ENCODE results near the gene MEOX2. TPM values are rescaled to one million over a fixed set of nuclear protein-coding genes. Genes with fewer than 3 reads are reported as not detected.

The MEOX2 gene
- total RNA-seq, 1 donor from 2014 or later = not detected

GRCh38 chr7:15601175-15601574, 85.3 kb downstream of the MEOX2 start:
- Histone ChIP-seq H3K79me2 (ENCODE audit: insufficient read depth, low read length) (no peaks in the 10 kb centered on the region), H3K27ac (ENCODE audit: low read depth, low read length) (no peak overlapping the region), H3K9ac (ENCODE audit: low read length) (no peak overlapping the region), H2AFZ (ENCODE audit: low read depth, low read length) (no peak overlapping the region), H3K4me1 (ENCODE audit: insufficient read depth, low read length) (no peaks in the 10 kb centered on the region), H3K4me3 (ENCODE audit: insufficient read depth, low read depth, low read length) (no peak overlapping the region), H3K4me2 (ENCODE audit: low read length) (no peak overlapping the region), H3K27me3 (ENCODE audit: insufficient read depth, low read length) (no peaks in the 10 kb centered on the region), H3K9me3 (ENCODE audit: insufficient read depth, low read depth, low read length) (no peaks in the 10 kb centered on the region), H4K20me1 (ENCODE audit: insufficient read depth, low read length) (no peaks in the 10 kb centered on the region), H3K36me3 (ENCODE audit: insufficient read depth, low read length) (no peaks in the 10 kb centered on the region)
- H3K4me1 Mint-ChIP-seq (ENCODE audit: low read depth, unreplicated experiment) = peaks cover 20% of the 10 kb centered on the region
- H3K36me3 Mint-ChIP-seq (ENCODE audit: low read depth, unreplicated experiment) = no peaks in the 10 kb centered on the region
- TF ChIP-seq EZH2 (IDR thresholded peaks at IDR 0.05; ENCODE audit: insufficient read depth, low read length) (no peak), CTCF (IDR thresholded peaks at IDR 0.05; ENCODE audit: insufficient read depth, low read depth, low read length) (no peak)
- no peaks in the 10 kb centered on the region for H3K9me3 Mint-ChIP-seq (ENCODE audit: unreplicated experiment)
- H3K27me3 Mint-ChIP-seq (ENCODE audit: low read depth, unreplicated experiment) = no peaks in the 10 kb centered on the region
- H3K27ac Mint-ChIP-seq (ENCODE audit: unreplicated experiment) = no peak overlapping the region
- FAIRE-seq = no peak
- no peak for DNase-seq (ENCODE audit: low read depth)
- no peak overlapping the region for H3K4me3 Mint-ChIP-seq (ENCODE audit: unreplicated experiment)

- H3K9me3 Mint-ChIP-seq (ENCODE audit: unreplicated experiment) = no peaks in the 10 kb centered on the region
- no peak overlapping the region for H2AFZ ChIP-seq (ENCODE audit: low read depth, low read length)
- no peaks in the 10 kb centered on the region for H4K20me1 ChIP-seq (ENCODE audit: insufficient read depth, low read length)
- H3K27me3 Mint-ChIP-seq (ENCODE audit: low read depth, unreplicated experiment) = no peaks in the 10 kb centered on the region
- FAIRE-seq (no peak), DNase-seq (ENCODE audit: low read depth) (no peak)
- no peaks in the 10 kb centered on the region for H3K4me1 ChIP-seq (ENCODE audit: insufficient read depth, low read length)
- no peaks in the 10 kb centered on the region for H3K79me2 ChIP-seq (ENCODE audit: insufficient read depth, low read length)
- no peak overlapping the region for H3K4me3 Mint-ChIP-seq (ENCODE audit: unreplicated experiment)
- no peak overlapping the region for H3K4me3 ChIP-seq (ENCODE audit: insufficient read depth, low read depth, low read length)
- H3K36me3 ChIP-seq (ENCODE audit: insufficient read depth, low read length) = no peaks in the 10 kb centered on the region
- no peaks in the 10 kb centered on the region for H3K9me3 ChIP-seq (ENCODE audit: insufficient read depth, low read depth, low read length)
- no peaks in the 10 kb centered on the region for H3K36me3 Mint-ChIP-seq (ENCODE audit: low read depth, unreplicated experiment)
- no peaks in the 10 kb centered on the region for H3K27me3 ChIP-seq (ENCODE audit: insufficient read depth, low read length)
- no peak overlapping the region for H3K9ac ChIP-seq (ENCODE audit: low read length)
- H3K27ac ChIP-seq (ENCODE audit: low read depth, low read length) = no peak overlapping the region
- no peak overlapping the region for H3K4me2 ChIP-seq (ENCODE audit: low read length)
- H3K4me1 Mint-ChIP-seq (ENCODE audit: low read depth, unreplicated experiment) = peaks cover 20% of the 10 kb centered on the region
- no peak overlapping the region for H3K27ac Mint-ChIP-seq (ENCODE audit: unreplicated experiment)
- TF ChIP-seq CTCF (IDR thresholded peaks at IDR 0.05; ENCODE audit: insufficient read depth, low read depth, low read length) (no peak), EZH2 (IDR thresholded peaks at IDR 0.05; ENCODE audit: insufficient read depth, low read length) (no peak)
Measured at GRCh38 chr7:15600298-15600697, 86.2 kb downstream of the MEOX2 start.

GRCh38 chr7:15594461-15594860, 92.0 kb downstream of the MEOX2 start:
- Mint-ChIP-seq H3K36me3 (ENCODE audit: low read depth, unreplicated experiment) (no peaks in the 10 kb centered on the region), H3K27ac (ENCODE audit: unreplicated experiment) (no peak overlapping the region), H3K4me1 (ENCODE audit: low read depth, unreplicated experiment) (no peaks in the 10 kb centered on the region), H3K9me3 (ENCODE audit: unreplicated experiment) (no peaks in the 10 kb centered on the region), H3K27me3 (ENCODE audit: low read depth, unreplicated experiment) (no peaks in the 10 kb centered on the region), H3K4me3 (ENCODE audit: unreplicated experiment) (no peak overlapping the region)
- H2AFZ ChIP-seq (ENCODE audit: low read depth, low read length) = no peak overlapping the region
- H3K27me3 ChIP-seq (ENCODE audit: insufficient read depth, low read length) = no peaks in the 10 kb centered on the region
- no peaks in the 10 kb centered on the region for H3K79me2 ChIP-seq (ENCODE audit: insufficient read depth, low read length)
- H3K9ac ChIP-seq (ENCODE audit: low read length) = no peak overlapping the region
- TF ChIP-seq EZH2 (IDR thresholded peaks at IDR 0.05; ENCODE audit: insufficient read depth, low read length) (no peak), CTCF (IDR thresholded peaks at IDR 0.05; ENCODE audit: insufficient read depth, low read depth, low read length) (no peak)
- H3K9me3 ChIP-seq (ENCODE audit: insufficient read depth, low read depth, low read length) = no peaks in the 10 kb centered on the region
- no peak overlapping the region for H3K4me3 ChIP-seq (ENCODE audit: insufficient read depth, low read depth, low read length)
- H3K4me1 ChIP-seq (ENCODE audit: insufficient read depth, low read length) = no peaks in the 10 kb centered on the region
- no peak overlapping the region for H3K4me2 ChIP-seq (ENCODE audit: low read length)
- no peak overlapping the region for H3K27ac ChIP-seq (ENCODE audit: low read depth, low read length)
- DNase-seq (ENCODE audit: low read depth) (no peak), FAIRE-seq (no peak)
- H3K36me3 ChIP-seq (ENCODE audit: insufficient read depth, low read length) = no peaks in the 10 kb centered on the region
- H4K20me1 ChIP-seq (ENCODE audit: insufficient read depth, low read length) = no peaks in the 10 kb centered on the region

Measured in astrocyte (in vitro differentiated cells and primary cell).